ENCODE measurements around the gene LAMB4.

DNA sequence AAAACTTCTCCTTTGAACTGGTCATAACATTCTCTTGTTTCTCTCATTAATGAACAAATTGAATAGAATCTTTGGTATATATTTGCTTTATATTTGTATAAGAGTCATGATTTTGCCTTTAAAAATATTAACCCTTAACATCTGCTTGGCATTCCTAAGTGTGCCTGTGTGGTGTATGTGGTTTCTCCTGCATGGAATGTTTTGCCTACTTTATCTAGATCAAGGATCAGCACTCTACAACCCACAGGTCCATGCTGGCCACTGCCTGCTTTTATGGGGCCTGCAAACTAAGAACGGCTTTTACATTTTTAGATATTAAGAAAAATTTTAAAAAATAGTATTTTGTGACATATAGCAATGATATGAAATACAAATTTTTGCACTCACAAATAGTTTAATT is 4.3 kb upstream of the LAMB4 start:
- TF ChIP-seq, protein P1, sequence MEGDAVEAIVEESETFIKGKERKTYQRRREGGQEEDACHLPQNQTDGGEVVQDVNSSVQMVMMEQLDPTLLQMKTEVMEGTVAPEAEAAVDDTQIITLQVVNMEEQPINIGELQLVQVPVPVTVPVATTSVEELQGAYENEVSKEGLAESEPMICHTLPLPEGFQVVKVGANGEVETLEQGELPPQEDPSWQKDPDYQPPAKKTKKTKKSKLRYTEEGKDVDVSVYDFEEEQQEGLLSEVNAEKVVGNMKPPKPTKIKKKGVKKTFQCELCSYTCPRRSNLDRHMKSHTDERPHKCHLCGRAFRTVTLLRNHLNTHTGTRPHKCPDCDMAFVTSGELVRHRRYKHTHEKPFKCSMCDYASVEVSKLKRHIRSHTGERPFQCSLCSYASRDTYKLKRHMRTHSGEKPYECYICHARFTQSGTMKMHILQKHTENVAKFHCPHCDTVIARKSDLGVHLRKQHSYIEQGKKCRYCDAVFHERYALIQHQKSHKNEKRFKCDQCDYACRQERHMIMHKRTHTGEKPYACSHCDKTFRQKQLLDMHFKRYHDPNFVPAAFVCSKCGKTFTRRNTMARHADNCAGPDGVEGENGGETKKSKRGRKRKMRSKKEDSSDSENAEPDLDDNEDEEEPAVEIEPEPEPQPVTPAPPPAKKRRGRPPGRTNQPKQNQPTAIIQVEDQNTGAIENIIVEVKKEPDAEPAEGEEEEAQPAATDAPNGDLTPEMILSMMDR (IDR thresholded peaks at IDR 0.05): no peak
- no peak for TF ChIP-seq POLR2A (IDR thresholded peaks at IDR 0.05)
